Medulla oblongata (tissue), 1 donor: Measurements from ENCODE around the gene ELANE.
"Not testable (repeated sequence)": the region's sequence is repeated elsewhere in the genome, so short reads cannot be mapped to it uniquely, and the experiment has no call there.

Experiments used
- DNase-seq: peaks from one replicate; pipeline ENCODE4 v3.0.0-alpha.2; 2015; ENCODE audit errors: extremely low spot score

ELANE gene

DNA sequence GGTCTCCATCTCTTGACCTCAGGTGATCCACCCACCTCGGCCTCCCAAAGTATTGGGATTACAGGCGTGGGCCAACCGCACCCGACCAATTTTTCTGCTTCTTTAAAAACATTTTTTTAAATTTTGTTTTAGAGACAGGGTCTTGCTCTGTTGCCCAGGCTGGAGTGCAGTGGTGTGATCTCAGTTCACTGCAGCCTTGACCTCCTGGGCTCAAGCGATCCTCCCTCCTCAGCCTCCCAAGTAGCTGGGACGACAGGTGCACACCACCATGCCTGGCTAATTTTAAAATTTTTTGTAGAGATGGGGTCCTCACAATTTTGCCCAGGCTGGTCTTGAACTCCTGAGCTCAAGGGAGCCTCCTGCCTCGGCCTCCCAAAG lies 9.3 kb upstream of the ELANE start:
- not testable (repeated sequence) for DNase-seq

GRCh38 chr19:843180-843835 lies 8.8 kb upstream of the ELANE start:
- no peak for DNase-seq

DNA sequence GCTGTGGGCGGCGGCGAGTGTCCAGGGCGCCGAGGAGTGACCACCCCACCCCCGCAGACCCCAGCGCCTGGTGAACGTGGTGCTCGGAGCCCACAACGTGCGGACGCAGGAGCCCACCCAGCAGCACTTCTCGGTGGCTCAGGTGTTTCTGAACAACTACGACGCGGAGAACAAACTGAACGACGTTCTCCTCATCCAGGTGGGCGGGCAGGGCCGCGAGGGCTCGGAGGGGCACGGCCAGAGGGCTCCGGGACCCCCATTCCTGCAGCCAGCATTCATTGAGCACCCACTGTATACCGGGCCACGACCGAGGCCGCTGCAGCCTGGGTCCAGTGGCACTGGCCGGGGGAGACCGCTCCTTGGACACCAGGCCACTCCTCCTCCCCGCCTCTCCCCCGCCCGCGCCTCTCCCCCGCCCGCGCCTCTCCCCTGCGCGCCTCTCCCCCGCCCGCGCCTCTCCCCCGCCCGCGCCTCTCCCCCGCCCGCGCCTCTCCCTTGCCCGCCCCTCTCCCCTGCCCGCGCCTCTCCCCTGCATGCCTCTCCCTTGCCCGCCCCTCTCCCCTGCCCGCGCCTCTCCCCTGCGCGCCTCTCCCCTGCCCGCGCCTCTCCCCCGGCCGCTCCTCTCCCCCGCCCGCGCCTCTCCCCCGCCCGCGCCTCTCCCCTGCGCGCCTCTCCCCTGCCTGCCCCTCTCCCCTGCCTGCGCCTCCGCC lies 8.1 kb upstream of the ELANE start:
- DNase-seq: no peak

GRCh38 chr19:844546-844971 lies 7.5 kb upstream of the ELANE start:
- DNase-seq: no peak

DNA sequence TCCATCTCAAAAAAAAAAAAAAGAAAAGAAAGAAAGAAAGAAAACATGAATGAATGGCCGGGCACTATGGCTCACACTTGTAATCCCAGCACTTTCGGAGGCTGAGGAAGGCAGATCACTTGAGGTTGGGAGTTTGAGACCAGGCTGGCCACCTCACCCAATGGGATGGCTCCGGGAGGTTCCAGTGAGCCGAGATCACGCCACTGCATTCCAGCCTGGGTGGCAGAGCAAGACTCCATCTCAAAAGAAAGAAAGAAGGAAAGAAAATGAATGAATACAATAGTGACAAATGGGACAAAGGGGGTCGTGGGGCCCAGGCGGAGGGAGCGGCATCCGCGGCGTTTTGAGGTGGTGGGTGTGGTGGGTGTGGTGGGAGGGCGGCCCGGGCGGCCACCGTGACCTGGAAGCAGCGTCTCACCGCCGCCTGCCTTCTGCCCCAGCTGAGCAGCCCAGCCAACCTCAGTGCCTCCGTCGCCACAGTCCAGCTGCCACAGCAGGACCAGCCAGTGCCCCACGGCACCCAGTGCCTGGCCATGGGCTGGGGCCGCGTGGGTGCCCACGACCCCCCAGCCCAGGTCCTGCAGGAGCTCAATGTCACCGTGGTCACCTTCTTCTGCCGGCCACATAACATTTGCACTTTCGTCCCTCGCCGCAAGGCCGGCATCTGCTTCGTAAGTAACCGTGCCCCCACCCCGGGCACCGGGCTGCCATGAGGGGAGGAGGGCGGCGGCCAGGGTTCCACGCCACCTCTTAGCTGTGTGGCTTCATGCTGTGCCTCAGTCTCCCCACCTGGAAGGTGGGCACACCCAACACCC lies 6.2 kb upstream of the ELANE start:
- DNase-seq: no peak

- no peak for DNase-seq
Observed at GRCh38 chr19:848386-848921, 3.6 kb upstream of the ELANE start.

- not testable (repeated sequence) for DNase-seq
Observed at GRCh38 chr19:849195-849594, 2.9 kb upstream of the ELANE start.

DNA sequence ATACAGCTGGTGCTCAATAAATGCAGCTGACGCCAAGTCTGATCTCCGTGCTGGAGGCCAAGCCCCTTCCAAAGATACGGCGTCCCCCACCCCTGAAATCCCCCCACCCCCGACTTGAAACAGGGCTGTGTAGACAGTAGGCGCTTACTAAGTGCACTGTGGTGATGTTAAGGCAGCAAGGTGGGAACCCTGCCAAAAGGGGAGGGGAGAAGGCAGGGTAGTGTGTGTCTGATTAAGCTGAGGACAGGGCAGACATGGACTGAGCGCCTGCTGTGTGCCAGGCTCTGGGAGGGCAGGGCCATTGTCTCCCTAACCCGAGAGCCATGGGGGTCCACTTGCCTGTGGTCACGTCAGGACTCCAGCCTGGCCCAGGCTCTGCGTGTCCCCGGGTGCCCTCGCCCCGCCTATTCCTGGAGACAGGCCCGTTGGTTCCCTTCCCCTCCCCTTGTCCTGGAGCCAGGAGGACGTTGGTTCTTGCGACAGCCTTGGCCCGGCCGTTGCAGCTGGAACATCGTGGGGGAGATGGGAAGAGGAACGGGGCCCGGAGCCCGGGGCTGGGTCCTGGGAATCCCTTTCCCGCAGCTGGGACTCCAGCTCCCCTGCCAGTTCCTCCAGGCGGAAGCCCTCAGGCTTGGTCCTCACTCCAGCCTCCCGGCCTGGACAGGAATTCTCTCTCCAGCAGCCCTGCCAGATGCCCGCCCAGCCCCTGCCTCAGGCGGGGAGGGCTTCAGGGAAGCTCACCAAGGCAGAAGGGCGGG lies 1.7 kb upstream of the ELANE start:
- DNase-seq: peak; percentile 47

DNA sequence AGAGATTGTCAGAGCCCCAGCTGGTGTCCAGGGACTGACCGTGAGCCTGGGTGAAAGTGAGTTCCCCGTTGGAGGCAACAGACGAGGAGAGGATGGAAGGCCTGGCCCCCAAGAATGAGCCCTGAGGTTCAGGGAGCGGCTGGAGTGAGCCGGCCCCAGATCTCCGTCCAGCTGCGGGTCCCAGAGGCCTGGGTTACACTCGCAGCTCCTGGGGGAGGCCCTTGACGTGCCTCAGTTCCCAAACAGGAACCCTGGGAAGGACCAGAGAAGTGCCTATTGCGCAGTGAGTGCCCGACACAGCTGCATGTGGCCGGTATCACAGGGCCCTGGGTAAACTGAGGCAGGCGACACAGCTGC lies 1.1 kb upstream of the ELANE start:
- DNase-seq: no peak

GRCh38 chr19:853014-853585 lies 997 bp downstream of the ELANE start:
- no peak for DNase-seq

- DNase-seq: not testable (repeated sequence)
Observed at GRCh38 chr19:853614-854220, 1.6 kb downstream of the ELANE start.

- no peak for DNase-seq
Observed at GRCh38 chr19:854549-854948, 2.4 kb downstream of the ELANE start.

DNA sequence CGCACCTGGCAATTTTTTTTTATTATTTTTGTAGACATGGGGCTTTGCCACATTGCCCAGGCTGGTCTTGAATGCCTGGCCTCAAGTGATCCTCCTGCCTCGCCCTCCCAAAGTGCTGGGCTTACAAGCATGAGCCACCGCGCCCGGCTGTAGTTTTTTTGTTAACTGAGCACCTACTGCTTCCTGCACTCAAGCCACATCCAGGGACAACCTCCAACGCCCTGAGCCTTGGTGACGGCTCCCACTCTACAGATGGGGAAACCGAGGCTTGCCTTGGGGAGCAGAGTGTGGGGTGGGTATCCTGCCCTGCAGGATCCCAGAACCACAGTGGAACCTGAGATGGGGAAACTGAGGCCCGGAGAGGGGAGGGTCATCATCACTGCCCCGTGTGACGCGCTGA lies 3.0 kb downstream of the ELANE start:
- no peak for DNase-seq

- DNase-seq: no peak
Observed at GRCh38 chr19:855566-856120, 3.5 kb downstream of the ELANE start.

DNA sequence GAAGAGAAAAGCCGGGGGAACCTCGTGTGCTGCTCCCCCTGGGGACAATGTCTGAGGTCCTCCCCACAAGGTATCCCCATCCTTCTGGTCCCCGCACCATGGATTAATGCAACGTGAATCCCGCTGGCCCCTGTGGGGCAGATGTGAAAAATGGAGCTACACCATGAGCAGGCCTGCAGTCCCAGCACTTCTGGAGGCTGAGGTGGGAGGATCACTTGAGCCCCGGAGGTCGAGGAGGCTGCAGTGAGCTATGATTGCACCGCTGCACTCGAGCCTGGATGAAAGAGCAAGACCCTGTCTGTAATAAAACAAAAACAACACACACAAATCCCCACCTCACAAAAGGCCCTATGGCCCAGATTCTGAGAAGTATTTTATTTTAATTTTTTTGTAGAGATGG lies 6.2 kb downstream of the ELANE start:
- no peak for DNase-seq

DNA sequence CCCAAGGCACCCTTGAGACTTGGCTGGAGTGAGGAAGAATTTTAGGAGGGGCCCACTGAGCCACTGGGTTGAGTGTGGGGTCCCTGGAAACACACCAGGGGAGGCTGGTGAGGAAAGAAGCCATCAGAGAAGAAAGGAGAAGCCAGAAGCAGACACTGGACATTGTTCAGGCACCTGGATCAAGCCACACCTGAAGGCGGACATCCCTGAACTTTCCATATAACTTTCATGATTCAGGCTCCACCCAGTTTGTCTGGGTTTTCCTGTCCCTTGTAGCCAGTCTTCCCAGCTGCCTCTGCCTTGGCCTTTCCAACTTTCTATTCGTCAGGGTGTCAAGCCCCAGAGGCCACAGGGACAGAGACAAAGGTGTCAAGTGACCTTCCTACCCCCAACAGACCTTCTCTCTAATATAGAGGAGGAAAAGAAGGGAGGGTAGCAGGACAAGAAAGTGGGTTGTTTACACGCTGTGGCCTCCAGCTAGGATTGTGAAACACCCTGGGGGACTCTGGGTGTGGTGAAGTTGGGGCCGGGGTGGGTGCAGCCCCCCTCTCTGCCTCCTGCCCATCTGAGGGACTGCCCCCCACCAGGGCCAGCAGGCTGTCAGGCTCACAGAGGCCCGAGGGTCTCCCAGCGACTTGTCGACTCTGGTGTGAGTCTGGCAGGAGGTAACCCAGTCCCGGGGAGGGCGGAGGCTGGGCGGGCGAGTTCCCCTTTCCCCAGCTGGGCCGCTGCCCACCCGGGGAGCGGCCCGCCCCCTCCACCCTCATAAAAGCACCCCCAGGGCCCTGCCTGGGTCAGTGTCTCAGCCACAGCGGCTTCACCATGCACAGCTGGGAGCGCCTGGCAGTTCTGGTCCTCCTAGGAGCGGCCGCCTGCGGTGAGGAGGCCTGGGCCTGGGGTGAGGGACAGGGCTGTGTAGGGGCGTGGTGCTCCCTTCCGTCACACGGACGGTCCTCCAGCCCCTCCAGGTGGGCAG lies 7.1 kb downstream of the ELANE start, which contains the start of gene CFD:
CFD (plus strand) TSS at position 797 of the 976 bp plus-strand sequence; CDS start at position 823, 26 bp downstream.
- peak; percentile 44 for DNase-seq

DNA sequence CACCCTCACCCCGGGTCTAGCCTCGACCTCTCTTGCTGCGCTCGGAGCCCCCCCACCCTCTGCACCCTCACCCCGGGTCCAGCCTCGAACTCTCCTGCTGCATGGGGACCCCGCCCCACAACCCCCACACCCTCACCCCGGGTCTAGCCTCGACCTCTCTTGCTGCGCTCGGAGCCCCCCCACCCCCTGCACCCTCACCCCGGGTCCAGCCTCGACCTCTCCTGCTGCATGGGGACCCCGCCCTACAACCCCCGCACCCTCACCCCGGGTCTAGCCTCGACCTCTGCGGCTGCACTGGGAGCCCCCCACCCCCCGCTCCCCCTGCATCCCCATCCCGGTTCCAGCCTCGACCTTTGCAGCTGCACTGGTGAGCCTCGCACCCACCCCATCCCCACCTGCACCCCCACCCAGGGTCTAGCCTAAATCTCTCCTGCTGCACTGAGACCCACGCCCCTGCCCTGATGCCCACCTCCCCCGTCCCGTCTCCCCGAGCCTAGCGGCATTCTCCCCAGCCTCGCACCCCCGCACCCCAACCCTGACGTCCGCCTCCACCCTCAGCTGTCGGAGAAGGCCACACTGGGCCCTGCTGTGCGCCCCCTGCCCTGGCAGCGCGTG lies 9.1 kb downstream of the ELANE start:
- DNase-seq: no peak

- DNase-seq: no peak
Observed at GRCh38 chr19:861756-862580, 9.9 kb downstream of the ELANE start.
